Uterus (tissue), 4 donors: ENCODE data around the gene TRAPPC11. TPM values are rescaled to one million over a fixed set of nuclear protein-coding genes. Genes with fewer than 3 reads are reported as not detected.

Experiments
- DNase-seq, 2 donors: peaks; one replicate each; pipeline ENCODE4 v3.0.0-alpha.2; 2019 to 2020
- H3K27ac ChIP-seq, 2 donors: fragments of 200-600 bp; sonication (generic); 1 replicate in 1 of 2; 2 replicates in 1 of 2; pipeline ENCODE4 v1.5.1; 2016 to 2018
- H3K27me3 ChIP-seq, 2 donors: fragments of 200-600 bp; sonication (generic); one replicate each; pipeline ENCODE4 v1.5.1; 2018 to 2019; ENCODE audit warnings: control low read depth in 1 of 2
- H3K36me3 ChIP-seq, 2 donors: fragments of 200-600 bp; sonication (generic); one replicate each; pipeline ENCODE4 v1.5.1; 2019; ENCODE audit warnings: control low read depth in 1 of 2
- H3K4me1 ChIP-seq, 2 donors: fragments of 200-600 bp; sonication (generic); one replicate each; pipeline ENCODE4 v1.5.1; 2018 to 2019; ENCODE audit warnings: control low read depth in 1 of 2
- H3K4me3 ChIP-seq, 2 donors: fragments of 200-600 bp; sonication (generic); 1 replicate in 1 of 2; 2 replicates in 1 of 2; pipeline ENCODE4 v1.5.1; 2018 to 2019; ENCODE audit warnings: mild to moderate bottlenecking in 1 of 2
- H3K9me3 ChIP-seq, 2 donors: fragments of 200-600 bp; sonication (generic); one replicate each; pipeline ENCODE4 v1.5.1; 2019; ENCODE audit warnings: control low read depth in 1 of 2
- POLR2A ChIP-seq, 2 donors: fragments of 450-650 bp; IDR thresholded peaks; one replicate each; pipeline ENCODE4 v1.6.1; 2016; ENCODE audit warnings: antibody characterized with exemption in 2 of 2, mild to moderate bottlenecking in 1 of 2, moderate library complexity in 1 of 2
- intact Hi-C: fragments of 100-400 bp; cut with DNase I; formaldehyde crosslinking; loops from one replicate; pipeline ENCODE4 v1.15.1; 2023; ENCODE audit warnings: low total_unique reads
- small RNA-seq: library from RNA; depleted of rRNA; stranded (forward); fragments of <200 nt; gene quantifications from one replicate; pipeline ENCODE3, GENCODE V24; 2016
- total RNA-seq, 4 donors: library from RNA; depleted of rRNA in 3 of 4; stranded (reverse); fragments of >200 nt in 3 of 4; gene quantifications; one replicate each; pipeline versions ENCODE4 v1.1.0 to v1.2.4, GENCODE V29; 2014 to 2023
- TF ChIP-seq, protein P1 (sequence below), 4 experiments: fragments of 200-600 bp in 2 of 4; fragments of 450-650 bp in 2 of 4; sonication (generic) in 2 of 4; IDR thresholded peaks; one replicate each; pipeline ENCODE4 v1.5.1; 2016 to 2019; ENCODE audit warnings: antibody characterized with exemption in 4 of 4, mild to moderate bottlenecking in 2 of 4, moderate library complexity in 1 of 4
- donor health status: DM: yes; HTN: yes; CAD: no.

TRAPPC11 gene
- total RNA-seq, 4 donors from 2014 or later: 18.4 to 96.8 (median 53.5) TPM

DNA sequence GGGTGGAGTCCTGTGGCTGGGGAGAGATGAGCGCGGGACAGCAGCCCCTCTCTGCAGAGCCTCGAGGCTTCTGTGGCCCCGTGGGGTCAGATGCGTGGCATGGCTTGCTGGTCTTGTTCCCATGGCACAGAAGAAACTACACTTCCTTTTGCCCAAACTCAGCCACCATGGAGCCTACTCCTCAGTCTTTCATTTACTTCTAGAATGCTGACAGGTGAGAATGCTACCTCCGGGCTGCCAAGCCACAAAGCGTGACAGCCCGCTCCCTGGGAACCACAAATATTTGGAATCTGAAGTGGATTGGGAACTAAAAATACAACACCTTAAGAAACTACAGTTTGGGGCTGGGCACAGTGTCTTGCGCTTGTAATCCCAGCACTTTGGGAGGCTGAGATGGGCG is 98.0 kb downstream of the TRAPPC11 start:
- H3K9me3 ChIP-seq: no peaks in the 10 kb centered on the region
- DNase-seq: no peak
- intact Hi-C loops: no loop called here
- no peaks in the 10 kb centered on the region for H3K4me1 ChIP-seq
- no peak overlapping the region for H3K4me3 ChIP-seq
- no peak for TF ChIP-seq POLR2A (IDR thresholded peaks at IDR 0.05)
- TF ChIP-seq, protein P1, sequence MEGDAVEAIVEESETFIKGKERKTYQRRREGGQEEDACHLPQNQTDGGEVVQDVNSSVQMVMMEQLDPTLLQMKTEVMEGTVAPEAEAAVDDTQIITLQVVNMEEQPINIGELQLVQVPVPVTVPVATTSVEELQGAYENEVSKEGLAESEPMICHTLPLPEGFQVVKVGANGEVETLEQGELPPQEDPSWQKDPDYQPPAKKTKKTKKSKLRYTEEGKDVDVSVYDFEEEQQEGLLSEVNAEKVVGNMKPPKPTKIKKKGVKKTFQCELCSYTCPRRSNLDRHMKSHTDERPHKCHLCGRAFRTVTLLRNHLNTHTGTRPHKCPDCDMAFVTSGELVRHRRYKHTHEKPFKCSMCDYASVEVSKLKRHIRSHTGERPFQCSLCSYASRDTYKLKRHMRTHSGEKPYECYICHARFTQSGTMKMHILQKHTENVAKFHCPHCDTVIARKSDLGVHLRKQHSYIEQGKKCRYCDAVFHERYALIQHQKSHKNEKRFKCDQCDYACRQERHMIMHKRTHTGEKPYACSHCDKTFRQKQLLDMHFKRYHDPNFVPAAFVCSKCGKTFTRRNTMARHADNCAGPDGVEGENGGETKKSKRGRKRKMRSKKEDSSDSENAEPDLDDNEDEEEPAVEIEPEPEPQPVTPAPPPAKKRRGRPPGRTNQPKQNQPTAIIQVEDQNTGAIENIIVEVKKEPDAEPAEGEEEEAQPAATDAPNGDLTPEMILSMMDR (IDR thresholded peaks at IDR 0.05): no peak
- no peaks in the 10 kb centered on the region for H3K36me3 ChIP-seq
- H3K27ac ChIP-seq: no peak overlapping the region
- no peaks in the 10 kb centered on the region for H3K27me3 ChIP-seq

DNA sequence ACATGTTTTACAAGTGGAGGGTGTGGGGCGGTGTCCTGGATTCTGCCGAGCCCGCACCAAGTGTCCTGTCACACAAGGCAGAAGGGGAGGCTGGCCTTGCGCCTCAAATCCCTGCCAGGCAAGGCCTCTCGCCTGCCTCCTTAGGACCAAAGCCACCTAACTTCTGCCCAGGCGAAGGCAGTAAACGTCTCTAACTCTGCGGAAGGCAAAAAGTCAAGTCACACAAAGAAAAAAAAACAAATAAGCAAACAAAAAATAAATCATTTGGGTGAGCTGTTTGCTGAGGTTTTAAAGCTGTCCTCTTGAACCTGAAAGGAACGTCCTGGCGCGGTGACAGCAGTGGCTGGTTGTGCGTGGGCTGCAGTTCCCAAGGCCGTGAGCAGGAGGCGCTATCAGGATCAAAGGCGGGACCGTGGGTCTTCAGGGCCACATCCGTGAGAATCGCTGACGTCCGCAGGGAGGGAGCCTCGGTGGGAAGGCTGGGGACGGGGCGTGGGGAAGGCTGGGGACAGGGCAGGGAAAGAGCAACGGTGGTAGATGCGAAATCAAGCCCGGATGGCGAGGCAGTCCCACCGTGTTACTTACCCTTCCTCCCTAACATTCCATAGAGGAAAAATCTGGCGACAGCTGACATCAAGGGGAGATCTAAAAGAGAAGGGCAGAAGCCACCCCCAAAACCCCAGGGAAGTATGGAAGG is 99.1 kb downstream of the TRAPPC11 start:
- intact Hi-C loops: no loop called here

DNA sequence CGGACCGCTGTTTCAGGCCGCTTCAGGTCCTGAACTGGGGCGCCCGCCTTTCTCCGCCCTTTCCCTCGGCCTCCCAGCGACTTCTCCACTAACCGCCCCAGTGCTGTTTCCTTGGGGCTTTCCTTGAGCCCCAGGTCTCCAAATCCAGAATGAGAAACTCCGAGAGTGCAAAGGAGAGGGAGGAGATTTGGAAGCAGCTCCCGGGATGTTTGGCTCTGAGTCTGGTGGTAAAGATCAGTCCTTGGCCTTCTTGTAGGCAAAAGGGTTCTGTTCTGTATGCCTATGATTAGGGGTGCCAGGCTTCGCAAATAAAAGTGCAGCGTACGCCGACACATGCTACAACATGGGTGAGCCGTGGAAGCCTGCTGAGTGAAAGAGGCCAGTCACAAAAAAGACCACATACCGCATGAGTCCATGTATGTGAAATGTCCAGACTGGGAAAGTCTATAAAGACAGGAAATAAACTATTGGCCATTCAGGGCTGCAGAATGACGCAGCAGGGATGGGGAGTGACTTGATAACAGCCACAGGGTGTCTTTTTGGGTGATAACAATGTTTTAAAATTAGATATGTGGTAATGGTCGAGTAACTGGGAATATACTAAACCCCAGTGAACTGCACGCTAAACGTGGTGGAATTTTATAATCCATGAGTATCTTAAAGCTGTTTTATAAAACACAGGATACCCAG is 99.8 kb downstream of the TRAPPC11 start:
- Histone ChIP-seq H3K36me3 (no peaks in the 10 kb centered on the region), H3K27me3 (no peaks in the 10 kb centered on the region), H3K9me3 (no peaks in the 10 kb centered on the region), H3K4me1 (no peaks in the 10 kb centered on the region), H3K4me3 (no peak overlapping the region), H3K27ac (no peak overlapping the region)
- no peak for DNase-seq
- TF ChIP-seq, protein P1 (IDR thresholded peaks at IDR 0.05): no peak
- no peak for TF ChIP-seq POLR2A (IDR thresholded peaks at IDR 0.05)
- intact Hi-C loops: no loop called here

More for the DNA sequence above, 99.1 kb downstream of the TRAPPC11 start:
- H3K9me3 ChIP-seq: no peaks in the 10 kb centered on the region
- TF ChIP-seq POLR2A (IDR thresholded peaks at IDR 0.05): no peak
- TF ChIP-seq, protein P1 (IDR thresholded peaks at IDR 0.05): no peak
- no peaks in the 10 kb centered on the region for H3K4me1 ChIP-seq
- H3K36me3 ChIP-seq: no peaks in the 10 kb centered on the region
- no peak overlapping the region for H3K27ac ChIP-seq
- H3K4me3 ChIP-seq: no peak overlapping the region
- H3K27me3 ChIP-seq: no peaks in the 10 kb centered on the region
- DNase-seq: no peak

DNA sequence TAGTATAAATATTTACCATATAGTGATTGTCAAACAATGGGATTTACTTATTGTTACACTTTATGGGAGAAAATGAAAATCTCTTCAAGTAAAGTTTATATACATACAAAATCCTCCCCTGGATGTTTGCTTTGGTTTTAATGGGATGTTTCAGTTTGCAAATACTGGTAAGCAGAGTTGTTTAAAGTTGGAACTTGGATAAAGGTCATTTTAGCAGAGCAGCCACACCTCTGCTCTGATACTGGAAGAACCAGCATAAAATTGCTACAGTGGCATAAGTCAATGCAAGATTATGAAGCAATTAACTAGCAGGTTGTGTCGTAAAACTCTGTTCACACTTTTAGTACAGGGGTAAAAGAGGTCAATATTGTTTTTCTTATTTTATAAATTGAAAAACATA is 101.2 kb downstream of the TRAPPC11 start:
- intact Hi-C loops: no loop called here

More for the DNA sequence above, 101.2 kb downstream of the TRAPPC11 start:
- no peak overlapping the region for H3K4me3 ChIP-seq
- DNase-seq: no peak
- H3K27me3 ChIP-seq: no peaks in the 10 kb centered on the region
- H3K27ac ChIP-seq: no peak overlapping the region
- no peaks in the 10 kb centered on the region for H3K36me3 ChIP-seq
- TF ChIP-seq, protein P1 (IDR thresholded peaks at IDR 0.05): no peak
- no peak for TF ChIP-seq POLR2A (IDR thresholded peaks at IDR 0.05)
- H3K9me3 ChIP-seq: no peaks in the 10 kb centered on the region
- no peaks in the 10 kb centered on the region for H3K4me1 ChIP-seq

Small RNAs within 50 kb of the gene (small RNA-seq; reads per million reads assigned to genes)
- not detected for gene RNU6-1053P
- not detected for gene RNU6-335P
- not detected for gene RNU6-479P

Other genes starting within 250 kb of the TRAPPC11 start
- 10 to 100 TPM; 18.5 to 37.1 (median 23.9) TPM for gene CDKN2AIP, start 214.7 kb upstream of the TRAPPC11 start, total RNA-seq
- gene ING2, start 154.2 kb upstream of the TRAPPC11 start, total RNA-seq: 10 to 100 TPM in 2 of 4 donors, 1 to 10 TPM in 2; 3.8 to 16.1 (median 10.0) TPM
- gene RWDD4, start 108 bp upstream of the TRAPPC11 start, total RNA-seq: 10 to 100 TPM; 11.8 to 31.2 (median 19.3) TPM
- gene STOX2, start 246.0 kb downstream of the TRAPPC11 start, total RNA-seq: 10 to 100 TPM in 2 of 4 donors, 1 to 10 TPM in 2; 2.9 to 19.4 (median 11.1) TPM